Measurements from ENCODE around the gene CAMK2A.
"Not testable (repeated sequence)": the region's sequence is repeated elsewhere in the genome, so short reads cannot be mapped to it uniquely, and the experiment has no call there.

The CAMK2A gene

GRCh38 chr5:150236313-150236712 lies 53.3 kb downstream of the CAMK2A start:
- DNase-seq (ENCODE audit: low read depth), result no peak

- DNase-seq (ENCODE audit: low read depth), result no peak
These were observed 54.1 kb downstream of the CAMK2A start for GRCh38 chr5:150235500-150235854.

- no peak for DNase-seq (ENCODE audit: low read depth)
These were observed 54.7 kb downstream of the CAMK2A start for GRCh38 chr5:150234576-150235499.

GRCh38 chr5:150233706-150234105 lies 55.9 kb downstream of the CAMK2A start:
- not testable (repeated sequence) for DNase-seq (ENCODE audit: low read depth)

- no peak for DNase-seq (ENCODE audit: low read depth)
These were observed 58.7 kb downstream of the CAMK2A start for GRCh38 chr5:150230842-150231241.

GRCh38 chr5:150229571-150229970 lies 60.0 kb downstream of the CAMK2A start:
- no peak for DNase-seq (ENCODE audit: low read depth)

- no peak for DNase-seq (ENCODE audit: low read depth)
These were observed 61.8 kb downstream of the CAMK2A start for GRCh38 chr5:150227606-150228273.

GRCh38 chr5:150227036-150227435 lies 62.5 kb downstream of the CAMK2A start:
- DNase-seq (ENCODE audit: low read depth), result no peak

GRCh38 chr5:150224483-150225027 lies 65.0 kb downstream of the CAMK2A start:
- no peak for DNase-seq (ENCODE audit: low read depth)

GRCh38 chr5:150223474-150223873 lies 66.1 kb downstream of the CAMK2A start:
- DNase-seq (ENCODE audit: low read depth), result no peak

GRCh38 chr5:150222906-150223305 lies 66.7 kb downstream of the CAMK2A start:
- no peak for DNase-seq (ENCODE audit: low read depth)

- no peak for DNase-seq (ENCODE audit: low read depth)
These were observed 68.1 kb downstream of the CAMK2A start for GRCh38 chr5:150221471-150221870.

GRCh38 chr5:150219861-150220260 lies 69.7 kb downstream of the CAMK2A start:
- no peak for DNase-seq (ENCODE audit: low read depth)

- no peak for DNase-seq (ENCODE audit: low read depth)
These were observed 70.4 kb downstream of the CAMK2A start for GRCh38 chr5:150219142-150219541.

- DNase-seq (ENCODE audit: low read depth), result no peak
These were observed 70.9 kb downstream of the CAMK2A start for GRCh38 chr5:150218693-150219035.

- DNase-seq (ENCODE audit: low read depth), result peak; percentile 14
These were observed 71.5 kb downstream of the CAMK2A start for GRCh38 chr5:150217873-150218692.

GRCh38 chr5:150217038-150217437 lies 72.5 kb downstream of the CAMK2A start:
- no peak for DNase-seq (ENCODE audit: low read depth)

- no peak for DNase-seq (ENCODE audit: low read depth)
These were observed 73.3 kb downstream of the CAMK2A start for GRCh38 chr5:150215979-150216944.

GRCh38 chr5:150214289-150214688 lies 75.3 kb downstream of the CAMK2A start:
- DNase-seq (ENCODE audit: low read depth), result no peak

GRCh38 chr5:150213530-150213929 lies 76.0 kb downstream of the CAMK2A start:
- no peak for DNase-seq (ENCODE audit: low read depth)
